NT2/D1 (cell line): ENCODE measurements around the gene SP5.

Experiments
- DNase-seq: peaks from one replicate; pipeline ENCODE4 v3.0.0-alpha.2; 2011; ENCODE audit warnings: low read depth, low spot score
- H3K27me3 ChIP-seq: 2 replicates; pipeline ENCODE4 v1.6.0; 2011; ENCODE audit warnings: mild to moderate bottlenecking; ENCODE audit not compliant: insufficient read length, insufficient read depth
- H3K36me3 ChIP-seq: 2 replicates; pipeline ENCODE4 v1.6.1; 2011; ENCODE audit warnings: mild to moderate bottlenecking, low read length, mixed read lengths; ENCODE audit not compliant: insufficient read depth, insufficient read length
- H3K4me1 ChIP-seq: 2 replicates; pipeline ENCODE4 v1.5.1; 2011; ENCODE audit not compliant: insufficient read depth, insufficient read length
- H3K4me3 ChIP-seq: 2 replicates; pipeline ENCODE4 v1.5.1; 2011; ENCODE audit warnings: low read depth; ENCODE audit not compliant: insufficient read length
- H3K9ac ChIP-seq: 2 replicates; pipeline ENCODE4 v1.6.0; 2011; ENCODE audit warnings: low read depth; ENCODE audit not compliant: insufficient read length
- H3K9me3 ChIP-seq: 2 replicates; pipeline ENCODE4 v1.5.1; 2011; ENCODE audit warnings: mild to moderate bottlenecking, low read length; ENCODE audit not compliant: insufficient read depth
- SUZ12 ChIP-seq: IDR thresholded peaks from 2 replicates; pipeline ENCODE4 v1.6.1; 2011; ENCODE audit not compliant: insufficient read length, insufficient read depth; ENCODE audit errors: extremely low read depth
- YY1 ChIP-seq: IDR thresholded peaks from 2 replicates; pipeline ENCODE4 v1.6.1; 2011; ENCODE audit not compliant: insufficient read length, insufficient read depth
- ZNF274 ChIP-seq: IDR thresholded peaks from 2 replicates; pipeline ENCODE4 v1.6.1; 2011; ENCODE audit warnings: mild to moderate bottlenecking, low read depth, low read length

SP5 gene

DNA sequence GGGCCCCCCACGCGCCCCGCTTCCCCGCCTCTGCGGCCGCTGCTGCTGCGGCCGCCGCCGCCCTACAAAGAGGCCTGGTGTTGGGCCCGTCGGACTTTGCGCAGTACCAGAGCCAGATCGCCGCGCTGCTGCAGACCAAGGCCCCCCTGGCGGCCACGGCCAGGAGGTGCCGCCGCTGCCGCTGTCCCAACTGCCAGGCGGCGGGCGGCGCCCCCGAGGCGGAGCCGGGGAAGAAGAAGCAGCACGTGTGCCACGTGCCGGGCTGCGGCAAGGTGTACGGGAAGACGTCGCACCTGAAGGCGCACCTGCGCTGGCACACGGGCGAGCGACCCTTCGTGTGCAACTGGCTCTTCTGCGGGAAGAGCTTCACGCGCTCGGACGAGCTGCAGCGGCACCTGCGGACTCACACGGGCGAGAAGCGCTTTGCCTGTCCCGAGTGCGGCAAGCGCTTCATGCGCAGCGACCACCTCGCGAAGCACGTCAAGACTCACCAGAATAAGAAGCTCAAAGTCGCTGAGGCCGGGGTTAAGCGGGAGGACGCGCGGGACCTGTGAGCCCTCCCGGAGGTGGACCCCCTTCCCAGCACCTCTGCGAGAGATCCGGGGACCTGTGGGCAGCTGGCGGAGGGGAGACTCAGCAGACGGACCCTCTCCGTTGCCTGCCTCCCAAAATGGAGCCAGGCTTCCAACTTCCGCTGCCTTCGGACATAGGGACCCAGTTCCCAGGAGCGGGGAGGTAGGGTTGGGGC, 1.9 kb downstream of the SP5 start:
- Histone ChIP-seq H3K27me3 (peaks cover 22% of the 10 kb centered on the region), H3K36me3 (peaks cover 32% of the 10 kb centered on the region), H3K4me3 (peak overlapping the region; percentile 40), H3K9ac (peak overlapping the region; percentile 67), H3K9me3 (peaks cover 37% of the 10 kb centered on the region; the same call in 1 of the 2 replicates), H3K4me1 (peaks cover 13% of the 10 kb centered on the region)
- TF ChIP-seq SUZ12 (no peak), ZNF274 (no peak), YY1 (no peak)
- no peak for DNase-seq

DNA sequence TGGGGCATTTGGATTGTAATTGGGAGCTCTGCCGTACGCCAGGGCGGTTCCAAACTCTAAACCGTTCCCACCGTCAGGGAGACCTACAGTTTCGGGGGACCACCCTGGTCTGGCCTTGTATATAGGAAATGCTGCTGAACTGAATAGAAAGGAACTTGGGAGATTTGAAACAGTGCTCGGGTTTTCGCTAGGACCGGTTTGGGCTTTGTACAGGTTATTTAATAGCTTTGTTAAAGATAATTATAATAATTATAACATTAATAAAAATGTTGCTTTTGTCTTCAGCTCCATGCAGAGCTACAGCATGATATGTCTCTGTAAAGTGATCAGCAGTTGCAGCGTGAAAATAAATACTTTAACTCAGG, 2.4 kb downstream of the SP5 start:
- Histone ChIP-seq H3K4me1 (peaks cover 10% of the 10 kb centered on the region), H3K9me3 (peaks cover 36% of the 10 kb centered on the region; the same call in 1 of the 2 replicates), H3K9ac (peak overlapping the region; percentile 67), H3K4me3 (peak overlapping the region; percentile 40), H3K36me3 (peaks cover 32% of the 10 kb centered on the region), H3K27me3 (peaks cover 17% of the 10 kb centered on the region)
- TF ChIP-seq SUZ12, result no peak
- no peak for TF ChIP-seq ZNF274
- no peak for TF ChIP-seq YY1
- DNase-seq, result no peak

DNA sequence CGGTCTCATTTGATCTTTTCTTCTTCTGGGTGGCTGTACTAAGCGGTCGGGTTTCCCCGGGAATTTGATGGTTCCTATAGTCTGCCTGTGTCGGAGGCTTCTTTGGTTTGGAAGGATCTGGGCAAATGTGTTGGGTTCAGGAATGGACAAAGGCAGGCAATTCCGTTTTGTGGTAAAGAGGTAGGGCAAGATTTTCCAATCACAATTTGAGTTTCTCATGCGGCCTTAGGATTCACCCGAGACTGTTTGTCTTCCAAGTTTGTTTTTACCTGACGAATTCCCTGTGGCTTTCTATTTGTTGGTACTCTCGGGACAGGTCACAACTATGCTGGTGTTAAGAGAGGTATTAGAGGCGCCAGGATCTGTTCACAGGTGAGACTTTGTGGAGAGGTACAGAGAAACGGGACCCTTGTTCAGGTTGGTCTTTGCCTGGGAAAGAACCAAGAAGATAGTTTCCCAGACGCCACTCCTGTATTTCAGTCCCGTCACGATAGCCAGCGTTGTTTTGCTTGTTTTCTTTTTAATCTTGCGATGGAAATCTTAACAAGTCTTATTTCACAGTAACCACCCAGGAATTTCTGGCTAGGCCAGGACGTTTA, 3.0 kb downstream of the SP5 start:
- H3K9ac ChIP-seq, result peak overlapping the region; percentile 11

DNA sequence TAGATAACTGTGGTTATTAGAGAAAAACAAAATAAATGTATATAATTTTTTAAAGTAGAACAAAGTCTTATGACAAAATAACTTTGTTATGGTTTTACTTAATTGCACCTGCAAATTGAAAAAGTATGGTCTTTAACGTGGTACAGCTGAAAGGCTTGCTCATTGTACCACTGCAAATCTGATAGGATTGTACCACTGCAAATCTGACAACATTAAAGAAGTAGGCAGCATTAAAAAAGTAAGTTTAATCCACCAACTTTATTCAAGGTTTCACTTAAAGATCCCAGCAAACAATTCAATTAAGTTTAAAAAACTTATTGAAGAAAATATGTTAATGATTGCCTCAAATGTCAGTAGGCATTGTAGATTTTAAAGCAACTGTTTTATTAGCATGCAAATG, 4.7 kb downstream of the SP5 start:
- DNase-seq, result no peak
- Histone ChIP-seq H3K4me3 (no peak overlapping the region), H3K9ac (no peak overlapping the region), H3K9me3 (peaks cover 14% of the 10 kb centered on the region; the same call in 1 of the 2 replicates), H3K27me3 (no peaks in the 10 kb centered on the region), H3K4me1 (peaks cover 10% of the 10 kb centered on the region), H3K36me3 (peaks cover 39% of the 10 kb centered on the region)
- TF ChIP-seq ZNF274, result no peak
- no peak for TF ChIP-seq SUZ12

More for the DNA sequence above, 3.0 kb downstream of the SP5 start:
- DNase-seq, result no peak
- H3K27me3 ChIP-seq, result peaks cover 12% of the 10 kb centered on the region
- TF ChIP-seq SUZ12 (no peak), YY1 (no peak), ZNF274 (no peak)
- peaks cover 31% of the 10 kb centered on the region; the same call in 1 of the 2 replicates for H3K9me3 ChIP-seq
- peaks cover 35% of the 10 kb centered on the region for H3K36me3 ChIP-seq
- H3K4me3 ChIP-seq, result peak overlapping the region; percentile 16
- H3K4me1 ChIP-seq, result peaks cover 10% of the 10 kb centered on the region

DNA sequence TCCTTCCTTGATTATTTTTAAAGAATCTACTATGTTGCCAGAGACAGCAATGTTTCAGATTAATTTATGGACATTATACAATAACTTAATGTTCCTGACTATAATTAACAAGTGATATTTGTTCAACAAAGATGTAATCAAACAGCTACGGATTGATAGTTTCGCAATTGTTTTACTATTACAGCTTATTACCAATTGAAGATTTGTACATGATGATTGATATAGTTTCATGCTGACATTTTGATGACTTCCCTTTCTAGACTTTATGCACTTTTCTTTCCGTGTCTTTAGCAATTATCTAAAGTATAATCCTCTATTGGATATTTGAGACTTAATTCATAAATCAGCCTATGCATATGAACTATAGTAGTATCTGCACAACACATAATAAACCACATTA, 6.5 kb downstream of the SP5 start:
- DNase-seq, result no peak
- H3K9ac ChIP-seq, result no peak overlapping the region
- no peak overlapping the region for H3K4me3 ChIP-seq
- H3K36me3 ChIP-seq, result peaks cover 39% of the 10 kb centered on the region
- TF ChIP-seq YY1 (no peak), ZNF274 (no peak), SUZ12 (no peak)
- peaks cover 7% of the 10 kb centered on the region; the same call in 1 of the 2 replicates for H3K9me3 ChIP-seq
- H3K4me1 ChIP-seq, result peaks cover 3% of the 10 kb centered on the region
- H3K27me3 ChIP-seq, result no peaks in the 10 kb centered on the region

DNA sequence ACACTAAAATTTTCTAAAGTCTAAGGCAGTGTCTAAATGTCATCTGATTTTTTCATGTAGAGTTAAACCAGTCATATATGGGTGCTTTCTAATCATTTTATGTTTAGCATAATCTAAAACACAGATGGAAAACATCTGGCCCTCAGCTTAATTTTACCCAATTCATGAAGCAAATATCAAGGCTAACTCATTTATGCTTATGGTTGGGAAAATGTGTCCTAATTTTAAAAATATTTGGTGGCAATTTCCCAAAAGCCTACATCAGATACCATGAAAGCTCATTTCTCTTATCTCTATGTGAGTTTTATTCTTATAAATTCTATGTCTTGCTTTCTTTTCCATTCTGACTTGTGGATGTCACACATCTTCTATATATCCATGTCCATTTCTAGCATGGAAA, 7.2 kb downstream of the SP5 start:
- Histone ChIP-seq H3K4me1 (peaks cover 1% of the 10 kb centered on the region), H3K9me3 (peaks cover 3% of the 10 kb centered on the region; the same call in 1 of the 2 replicates), H3K27me3 (no peaks in the 10 kb centered on the region), H3K4me3 (no peak overlapping the region), H3K9ac (no peak overlapping the region), H3K36me3 (peaks cover 33% of the 10 kb centered on the region)
- DNase-seq, result no peak
- no peak for TF ChIP-seq ZNF274
- no peak for TF ChIP-seq SUZ12
- TF ChIP-seq YY1, result no peak

DNA sequence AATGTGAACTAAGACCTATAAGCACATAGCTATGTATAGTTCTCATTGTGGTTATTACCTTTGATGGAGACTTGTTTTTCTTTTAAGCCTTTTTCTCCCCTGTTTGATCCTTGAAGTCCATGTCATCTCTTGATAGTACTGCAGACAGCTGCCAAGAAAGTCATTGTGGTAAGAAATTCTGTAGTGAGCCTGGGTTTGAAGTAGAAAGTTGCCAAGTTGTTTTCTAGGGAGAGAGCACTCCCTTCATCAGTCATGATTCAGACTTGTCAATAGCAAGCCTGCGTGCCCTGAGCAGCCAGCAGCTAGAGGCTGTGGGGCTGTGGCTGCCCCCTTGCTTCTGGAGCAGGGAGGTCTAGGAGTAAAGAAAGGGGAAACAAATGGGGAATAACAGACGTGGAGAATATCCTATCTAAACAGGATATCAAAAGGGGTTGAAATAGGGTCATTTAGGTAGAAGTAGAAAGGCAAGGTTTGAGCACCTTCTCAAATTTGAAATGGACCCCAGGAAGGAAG, 8.4 kb downstream of the SP5 start:
- no peak overlapping the region for H3K4me3 ChIP-seq
- TF ChIP-seq ZNF274, result no peak
- no peak for TF ChIP-seq YY1
- TF ChIP-seq SUZ12, result no peak
- no peaks in the 10 kb centered on the region for H3K27me3 ChIP-seq
- H3K9ac ChIP-seq, result no peak overlapping the region
- DNase-seq, result no peak
- H3K9me3 ChIP-seq, result no peaks in the 10 kb centered on the region
- peaks cover 25% of the 10 kb centered on the region for H3K36me3 ChIP-seq
- no peaks in the 10 kb centered on the region for H3K4me1 ChIP-seq
